GM18517 (cell line): ENCODE measurements around the gene GPR61.

Experiments
- ATAC-seq: cut with Tn5 transposase; IDR thresholded peaks from one replicate; pipeline ENCODE4 v1.9.1; 2021; ENCODE audit warnings: mild to moderate bottlenecking, moderate library complexity; ENCODE audit not compliant: unreplicated experiment

The GPR61 gene

GRCh38 chr1:109539676-109540075, at the start of gene GPR61:
Gene GPR61 (plus strand): TSS chr1:109539872. CDS start chr1:109543023, 3,151 bp downstream.
- no peak for ATAC-seq

GRCh38 chr1:109490029-109490933, 49.4 kb upstream of the GPR61 start:
- no peak for ATAC-seq

- no peak for ATAC-seq
Measured at GRCh38 chr1:109490934-109491302, 48.8 kb upstream of the GPR61 start.

- ATAC-seq, result no peak
Measured at GRCh38 chr1:109491372-109491771, 48.3 kb upstream of the GPR61 start.

GRCh38 chr1:109492779-109493178, 46.9 kb upstream of the GPR61 start:
- no peak for ATAC-seq

GRCh38 chr1:109493227-109493626, 46.4 kb upstream of the GPR61 start:
- no peak for ATAC-seq

GRCh38 chr1:109493805-109494539, 45.7 kb upstream of the GPR61 start, which contains the start of gene CYB561D1:
Gene CYB561D1 (plus strand): TSS chr1:109494094. CDS start chr1:109494140, 46 bp downstream.
- peak; percentile 72 for ATAC-seq

- no peak for ATAC-seq
Measured at GRCh38 chr1:109495738-109496137, 43.9 kb upstream of the GPR61 start.

GRCh38 chr1:109497449-109498160, 42.1 kb upstream of the GPR61 start:
- ATAC-seq, result no peak

- no peak for ATAC-seq
Measured at GRCh38 chr1:109498161-109498801, 41.4 kb upstream of the GPR61 start.

- ATAC-seq, result no peak
Measured at GRCh38 chr1:109499081-109499480, 40.6 kb upstream of the GPR61 start.

- no peak for ATAC-seq
Measured at GRCh38 chr1:109499661-109500536, 39.8 kb upstream of the GPR61 start.

GRCh38 chr1:109500941-109501381, 38.7 kb upstream of the GPR61 start:
- ATAC-seq, result no peak

GRCh38 chr1:109501644-109502363, 37.9 kb upstream of the GPR61 start:
- ATAC-seq, result no peak

GRCh38 chr1:109502364-109502851, 37.3 kb upstream of the GPR61 start:
- no peak for ATAC-seq

GRCh38 chr1:109503935-109504334, 35.7 kb upstream of the GPR61 start:
- ATAC-seq, result no peak

- no peak for ATAC-seq
Measured at GRCh38 chr1:109504974-109505373, 34.7 kb upstream of the GPR61 start.

- ATAC-seq, result no peak
Measured at GRCh38 chr1:109508001-109508872, 31.4 kb upstream of the GPR61 start.
